DND-41 (cell line): ENCODE data around the gene CHID1.

ENCODE experiments used
- EZH2 ChIP-seq: IDR thresholded peaks from 3 replicates; pipeline ENCODE4 v1.6.1; 2012; ENCODE audit warnings: borderline replicate concordance, low read depth, mild to moderate bottlenecking, moderate library complexity, low read length, inconsistent platforms; ENCODE audit not compliant: severe bottlenecking
- TF ChIP-seq, protein P1 (sequence below): IDR thresholded peaks from 2 replicates; pipeline ENCODE4 v1.5.1; 2012; ENCODE audit warnings: borderline replicate concordance, low read length, moderate library complexity, mild to moderate bottlenecking; ENCODE audit not compliant: poor library complexity, severe bottlenecking; ENCODE audit errors: extremely low read depth

GRCh38 chr11:827897-828192 lies 82.8 kb downstream of the CHID1 start, which contains the start of gene CRACR2B:
- TF ChIP-seq, protein P1, sequence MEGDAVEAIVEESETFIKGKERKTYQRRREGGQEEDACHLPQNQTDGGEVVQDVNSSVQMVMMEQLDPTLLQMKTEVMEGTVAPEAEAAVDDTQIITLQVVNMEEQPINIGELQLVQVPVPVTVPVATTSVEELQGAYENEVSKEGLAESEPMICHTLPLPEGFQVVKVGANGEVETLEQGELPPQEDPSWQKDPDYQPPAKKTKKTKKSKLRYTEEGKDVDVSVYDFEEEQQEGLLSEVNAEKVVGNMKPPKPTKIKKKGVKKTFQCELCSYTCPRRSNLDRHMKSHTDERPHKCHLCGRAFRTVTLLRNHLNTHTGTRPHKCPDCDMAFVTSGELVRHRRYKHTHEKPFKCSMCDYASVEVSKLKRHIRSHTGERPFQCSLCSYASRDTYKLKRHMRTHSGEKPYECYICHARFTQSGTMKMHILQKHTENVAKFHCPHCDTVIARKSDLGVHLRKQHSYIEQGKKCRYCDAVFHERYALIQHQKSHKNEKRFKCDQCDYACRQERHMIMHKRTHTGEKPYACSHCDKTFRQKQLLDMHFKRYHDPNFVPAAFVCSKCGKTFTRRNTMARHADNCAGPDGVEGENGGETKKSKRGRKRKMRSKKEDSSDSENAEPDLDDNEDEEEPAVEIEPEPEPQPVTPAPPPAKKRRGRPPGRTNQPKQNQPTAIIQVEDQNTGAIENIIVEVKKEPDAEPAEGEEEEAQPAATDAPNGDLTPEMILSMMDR: no peak
- TF ChIP-seq EZH2: no peak
